Neural progenitor cell (in vitro differentiated cells): ENCODE results near the gene RBM42. TPM values are rescaled to one million over a fixed set of nuclear protein-coding genes. Genes with fewer than 3 reads are reported as not detected.
A peak's percentile ranks its signal among the peaks of the same experiment; 100 is the strongest.

Experiments
- DNase-seq: peaks from one replicate; pipeline ENCODE4 v3.0.0-alpha.2; 2016; ENCODE audit warnings: low spot score
- H2AFZ ChIP-seq: fragments of 200-600 bp; sonication (generic); replicated peaks from 2 replicates; pipeline ENCODE4 v1.6.1; 2016; ENCODE audit warnings: antibody characterized with exemption
- H3F3A ChIP-seq: fragments of 200-600 bp; sonication (generic); 2 replicates; pipeline ENCODE4 v1.6.1; 2016; ENCODE audit warnings: antibody characterized with exemption, low read depth
- H3K27ac ChIP-seq: fragments of 200-600 bp; sonication (generic); 2 replicates; pipeline ENCODE4 v1.5.1; 2016; ENCODE audit warnings: mild to moderate bottlenecking
- H3K27me3 ChIP-seq: fragments of 200-600 bp; sonication (generic); 2 replicates; pipeline ENCODE4 v1.6.1; 2016; ENCODE audit warnings: mild to moderate bottlenecking, moderate library complexity
- H3K36me3 ChIP-seq: fragments of 200-600 bp; sonication (generic); 2 replicates; pipeline ENCODE4 v1.5.1; 2016
- H3K4me1 ChIP-seq: fragments of 200-600 bp; sonication (generic); 2 replicates; pipeline ENCODE4 v1.6.1; 2016; ENCODE audit warnings: mixed run types
- H3K4me2 ChIP-seq: fragments of 200-600 bp; sonication (generic); 2 replicates; pipeline ENCODE4 v1.6.1; 2016
- H3K4me3 ChIP-seq: fragments of 200-600 bp; sonication (generic); 2 replicates; pipeline ENCODE4 v1.5.1; 2016
- H3K79me2 ChIP-seq: fragments of 200-600 bp; sonication (generic); 2 replicates; pipeline ENCODE4 v1.6.1; 2016; ENCODE audit warnings: low read depth
- H3K9ac ChIP-seq: fragments of 200-600 bp; sonication (generic); 2 replicates; pipeline ENCODE4 v1.6.1; 2016
- H3K9me3 ChIP-seq: fragments of 200-600 bp; sonication (generic); 2 replicates; pipeline ENCODE4 v1.5.1; 2016; ENCODE audit warnings: low read depth
- H4K20me1 ChIP-seq: fragments of 200-600 bp; sonication (generic); 2 replicates; pipeline ENCODE4 v1.6.1; 2016; ENCODE audit warnings: low read depth
- H3K27ac Mint-ChIP-seq: 3 replicates; pipeline ENCODE4 v1.8.0; 2021; ENCODE audit warnings: mixed read lengths
- H3K27me3 Mint-ChIP-seq: 2 replicates; pipeline ENCODE4 v1.8.0; 2022; ENCODE audit warnings: low read depth, mild to moderate bottlenecking, inconsistent platforms, moderate library complexity, mixed read lengths; ENCODE audit not compliant: insufficient read depth
- H3K36me3 Mint-ChIP-seq: 3 replicates; pipeline ENCODE4 v1.8.0; 2021; ENCODE audit warnings: mixed read lengths
- H3K4me1 Mint-ChIP-seq: 3 replicates; pipeline ENCODE4 v1.8.0; 2021; ENCODE audit warnings: mixed read lengths
- H3K4me3 Mint-ChIP-seq: 3 replicates; pipeline ENCODE4 v1.8.0; 2021; ENCODE audit warnings: mild to moderate bottlenecking, moderate library complexity, mixed read lengths
- H3K9me3 Mint-ChIP-seq: 3 replicates; pipeline ENCODE4 v1.8.0; 2020; ENCODE audit warnings: mixed read lengths
- EZH2 ChIP-seq: fragments of 200-600 bp; sonication (generic); IDR thresholded peaks from 2 replicates; pipeline ENCODE4 v1.6.1; 2017; ENCODE audit warnings: antibody characterized with exemption, mild to moderate bottlenecking, moderate library complexity
- EZH2phosphoT487 ChIP-seq: fragments of 200-600 bp; sonication (generic); IDR thresholded peaks from 2 replicates; pipeline ENCODE4 v1.6.1; 2017; ENCODE audit warnings: antibody characterized with exemption
- total RNA-seq: library from RNA; depleted of rRNA; stranded (reverse); fragments of >200 nt; gene quantifications from 2 replicates; pipeline ENCODE4 v1.2.3, GENCODE V29; 2015; ENCODE audit warnings: low replicate concordance
- TF ChIP-seq, protein P1 (sequence below): fragments of 200-600 bp; sonication (generic); IDR thresholded peaks from 2 replicates; pipeline ENCODE4 v1.5.1; 2017; ENCODE audit warnings: antibody characterized with exemption, mild to moderate bottlenecking

The RBM42 gene
- total RNA-seq, 1 donor from 2014 or later, result 20.1 TPM

DNA sequence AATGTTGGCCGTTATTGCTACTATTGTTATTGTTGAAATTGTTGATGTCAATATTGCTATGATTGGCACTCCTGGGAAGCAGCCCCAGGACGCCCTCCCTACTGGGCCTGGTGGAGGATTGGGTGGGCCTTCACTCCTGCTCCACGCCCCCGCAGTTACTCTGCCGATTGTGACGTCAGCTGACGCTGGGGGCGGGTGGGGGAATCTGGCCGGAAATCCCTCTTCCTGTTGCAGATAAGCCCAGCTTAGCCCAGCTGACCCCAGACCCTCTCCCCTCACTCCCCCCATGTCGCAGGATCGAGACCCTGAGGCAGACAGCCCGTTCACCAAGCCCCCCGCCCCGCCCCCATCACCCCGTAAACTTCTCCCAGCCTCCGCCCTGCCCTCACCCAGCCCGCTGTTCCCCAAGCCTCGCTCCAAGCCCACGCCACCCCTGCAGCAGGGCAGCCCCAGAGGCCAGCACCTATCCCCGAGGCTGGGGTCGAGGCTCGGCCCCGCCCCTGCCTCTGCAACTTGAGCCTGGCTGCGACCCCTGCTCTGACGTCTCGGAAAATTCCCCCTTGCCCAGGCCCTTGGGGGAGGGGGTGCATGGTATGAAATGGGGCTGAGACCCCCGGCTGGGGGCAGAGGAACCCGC is 12.8 kb downstream of the RBM42 start, which contains the start of gene ETV2:
ETV2 (plus strand) TSS at position 231 of the 637 bp plus-strand sequence. CDS start 716 bp downstream, outside the sequence.
- Histone ChIP-seq H4K20me1 (no peaks in the 10 kb centered on the region), H3K4me1 (peaks cover 25% of the 10 kb centered on the region), H3K79me2 (no peaks in the 10 kb centered on the region), H3K9me3 (no peaks in the 10 kb centered on the region), H3K4me3 (no peak within 1 kb of the TSS), H3K9ac (no peak within 1 kb of the TSS), H3K4me2 (peak within 1 kb of the TSS; percentile 83), H3K27me3 (peaks cover 14% of the 10 kb centered on the region), H3K36me3 (no peaks in the 10 kb centered on the region), H3F3A (peaks cover 55% of the 10 kb centered on the region), H3K27ac (no peak within 1 kb of the TSS), H2AFZ (no peak within 1 kb of the TSS)
- H3K27me3 Mint-ChIP-seq, result peaks cover 10% of the 10 kb centered on the region
- H3K36me3 Mint-ChIP-seq, result peaks cover 2% of the 10 kb centered on the region
- DNase-seq, result peak; percentile 61
- H3K27ac Mint-ChIP-seq, result peak within 1 kb of the TSS; percentile 78
- peak within 1 kb of the TSS; percentile 90 for H3K4me3 Mint-ChIP-seq
- peaks cover 26% of the 10 kb centered on the region for H3K4me1 Mint-ChIP-seq
- TF ChIP-seq, protein P1, sequence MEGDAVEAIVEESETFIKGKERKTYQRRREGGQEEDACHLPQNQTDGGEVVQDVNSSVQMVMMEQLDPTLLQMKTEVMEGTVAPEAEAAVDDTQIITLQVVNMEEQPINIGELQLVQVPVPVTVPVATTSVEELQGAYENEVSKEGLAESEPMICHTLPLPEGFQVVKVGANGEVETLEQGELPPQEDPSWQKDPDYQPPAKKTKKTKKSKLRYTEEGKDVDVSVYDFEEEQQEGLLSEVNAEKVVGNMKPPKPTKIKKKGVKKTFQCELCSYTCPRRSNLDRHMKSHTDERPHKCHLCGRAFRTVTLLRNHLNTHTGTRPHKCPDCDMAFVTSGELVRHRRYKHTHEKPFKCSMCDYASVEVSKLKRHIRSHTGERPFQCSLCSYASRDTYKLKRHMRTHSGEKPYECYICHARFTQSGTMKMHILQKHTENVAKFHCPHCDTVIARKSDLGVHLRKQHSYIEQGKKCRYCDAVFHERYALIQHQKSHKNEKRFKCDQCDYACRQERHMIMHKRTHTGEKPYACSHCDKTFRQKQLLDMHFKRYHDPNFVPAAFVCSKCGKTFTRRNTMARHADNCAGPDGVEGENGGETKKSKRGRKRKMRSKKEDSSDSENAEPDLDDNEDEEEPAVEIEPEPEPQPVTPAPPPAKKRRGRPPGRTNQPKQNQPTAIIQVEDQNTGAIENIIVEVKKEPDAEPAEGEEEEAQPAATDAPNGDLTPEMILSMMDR, result no peak
- TF ChIP-seq EZH2phosphoT487, result no peak
- no peak for TF ChIP-seq EZH2
- no peaks in the 10 kb centered on the region for H3K9me3 Mint-ChIP-seq

DNA sequence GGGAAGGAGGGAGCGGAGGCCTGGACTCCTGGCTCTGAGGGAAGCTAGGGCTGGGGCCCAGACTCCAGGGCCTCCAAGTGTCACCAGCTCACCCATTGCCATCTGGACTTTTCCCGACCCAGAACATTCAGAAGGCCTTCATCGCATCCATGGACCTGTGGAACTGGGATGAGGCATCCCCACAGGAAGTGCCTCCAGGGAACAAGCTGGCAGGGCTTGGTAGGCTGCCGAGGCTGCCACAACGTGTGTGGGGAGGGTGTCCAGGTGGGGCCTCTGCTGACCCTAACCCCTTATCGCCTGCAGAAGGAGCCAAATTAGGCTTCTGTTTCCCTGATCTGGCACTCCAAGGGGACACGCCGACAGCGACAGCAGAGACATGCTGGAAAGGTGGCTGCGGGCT is 13.5 kb downstream of the RBM42 start:
- no peaks in the 10 kb centered on the region for H3K79me2 ChIP-seq
- Mint-ChIP-seq H3K27ac (peak overlapping the region; percentile 78), H3K4me3 (peak overlapping the region; percentile 90), H3K4me1 (peaks cover 27% of the 10 kb centered on the region), H3K27me3 (peaks cover 10% of the 10 kb centered on the region), H3K36me3 (no peaks in the 10 kb centered on the region), H3K9me3 (no peaks in the 10 kb centered on the region)
- no peaks in the 10 kb centered on the region for H4K20me1 ChIP-seq
- peaks cover 55% of the 10 kb centered on the region for H3F3A ChIP-seq
- TF ChIP-seq EZH2phosphoT487 (no peak), EZH2 (no peak)
- TF ChIP-seq, protein P1, result no peak
- no peaks in the 10 kb centered on the region for H3K9me3 ChIP-seq
- no peak overlapping the region for H3K27ac ChIP-seq
- no peak overlapping the region for H2AFZ ChIP-seq
- no peak overlapping the region for H3K4me3 ChIP-seq
- H3K36me3 ChIP-seq, result no peaks in the 10 kb centered on the region
- peaks cover 25% of the 10 kb centered on the region for H3K4me1 ChIP-seq
- H3K4me2 ChIP-seq, result peak overlapping the region; percentile 83
- peak; percentile 23 for DNase-seq
- H3K9ac ChIP-seq, result no peak overlapping the region
- peaks cover 15% of the 10 kb centered on the region for H3K27me3 ChIP-seq

DNA sequence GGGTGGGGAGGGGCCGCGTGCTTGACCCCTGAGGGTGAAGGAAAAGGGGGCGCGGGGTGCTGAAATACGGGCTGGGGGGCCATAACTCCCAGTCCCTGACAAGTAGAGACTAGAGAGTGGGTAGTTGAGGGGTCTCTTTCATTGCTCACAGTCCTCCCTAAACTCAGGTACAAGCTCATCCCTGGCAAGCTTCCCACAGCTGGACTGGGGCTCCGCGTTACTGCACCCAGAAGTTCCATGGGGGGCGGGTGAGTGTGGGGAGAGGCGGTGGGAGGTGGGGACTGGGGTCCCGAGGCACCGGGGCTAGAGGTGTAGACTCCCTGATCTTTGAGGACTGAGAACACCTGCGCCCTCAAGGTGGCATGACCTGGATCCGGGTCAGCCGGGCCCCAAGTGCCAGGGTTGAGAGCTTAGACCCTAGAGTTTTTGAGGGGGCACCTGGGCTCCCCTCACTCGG is 14.0 kb downstream of the RBM42 start:
- Mint-ChIP-seq H3K9me3 (no peaks in the 10 kb centered on the region), H3K27me3 (peaks cover 10% of the 10 kb centered on the region), H3K4me1 (peaks cover 27% of the 10 kb centered on the region), H3K27ac (no peak overlapping the region), H3K36me3 (no peaks in the 10 kb centered on the region), H3K4me3 (peak overlapping the region; percentile 90)
- Histone ChIP-seq H3K79me2 (no peaks in the 10 kb centered on the region), H3K4me2 (peak overlapping the region; percentile 83), H3F3A (peaks cover 55% of the 10 kb centered on the region), H3K4me3 (peak overlapping the region; percentile 56), H4K20me1 (no peaks in the 10 kb centered on the region), H3K27me3 (peaks cover 15% of the 10 kb centered on the region), H3K9me3 (no peaks in the 10 kb centered on the region), H3K4me1 (peaks cover 25% of the 10 kb centered on the region), H3K27ac (no peak overlapping the region), H3K9ac (no peak overlapping the region), H2AFZ (peak overlapping the region; percentile 87), H3K36me3 (no peaks in the 10 kb centered on the region)
- DNase-seq, result peak; percentile 15
- no peak for TF ChIP-seq EZH2
- no peak for TF ChIP-seq EZH2phosphoT487
- TF ChIP-seq, protein P1, result no peak
